Esophagus muscularis mucosa (tissue), 4 donors: ENCODE results near the gene MID1.

Experiments used
- EP300 ChIP-seq: sonication (generic); formaldehyde crosslinking; IDR thresholded peaks from one replicate; pipeline ENCODE4 v1.6.1; 2017; ENCODE audit warnings: antibody characterized with exemption
- POLR2A ChIP-seq: fragments of 450-650 bp; IDR thresholded peaks from one replicate; pipeline ENCODE4 v1.6.1; 2017; ENCODE audit warnings: antibody characterized with exemption, moderate library complexity, mild to moderate bottlenecking, low read depth
- TF ChIP-seq, protein P1 (sequence below), 3 experiments: fragments of 200-600 bp in 2 of 3; fragments of 450-650 bp in 1 of 3; sonication (generic) in 2 of 3; IDR thresholded peaks; one replicate each; pipeline ENCODE4 v1.5.1; 2017 to 2019; ENCODE audit warnings: antibody characterized with exemption in 3 of 3, mild to moderate bottlenecking in 2 of 3, moderate library complexity in 1 of 3

DNA sequence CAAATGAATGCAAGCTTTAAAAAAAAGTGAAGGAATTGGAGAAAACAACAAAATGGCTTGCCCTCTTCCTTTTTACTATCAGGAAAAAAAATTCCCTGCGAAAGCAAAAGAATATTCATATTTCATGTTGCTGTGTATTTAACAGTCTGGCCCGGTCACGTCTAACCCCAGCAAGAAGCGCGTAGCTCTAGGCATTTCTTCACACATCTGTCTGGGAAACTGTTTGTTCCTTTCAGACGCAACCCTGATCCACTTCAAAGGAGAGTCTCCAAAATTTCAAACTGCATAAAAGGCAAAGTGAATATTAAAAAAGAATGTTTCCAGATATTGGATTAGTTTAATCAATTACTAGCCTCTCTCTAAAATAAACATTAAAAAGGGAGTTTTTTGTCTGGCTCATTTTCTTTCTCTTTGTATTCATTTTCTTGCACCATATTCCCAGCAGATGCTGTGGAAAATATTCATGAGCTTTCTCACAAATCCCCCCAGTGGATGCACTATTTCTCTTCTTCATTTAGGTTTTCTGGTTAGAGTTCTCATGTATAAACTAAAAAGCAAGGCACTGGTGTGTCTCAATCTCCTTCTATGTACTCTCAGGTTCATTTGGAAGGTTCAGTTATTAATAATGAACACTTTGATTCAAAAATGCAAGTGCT is 145.3 kb downstream of the MID1 start:
- TF ChIP-seq, protein P1, sequence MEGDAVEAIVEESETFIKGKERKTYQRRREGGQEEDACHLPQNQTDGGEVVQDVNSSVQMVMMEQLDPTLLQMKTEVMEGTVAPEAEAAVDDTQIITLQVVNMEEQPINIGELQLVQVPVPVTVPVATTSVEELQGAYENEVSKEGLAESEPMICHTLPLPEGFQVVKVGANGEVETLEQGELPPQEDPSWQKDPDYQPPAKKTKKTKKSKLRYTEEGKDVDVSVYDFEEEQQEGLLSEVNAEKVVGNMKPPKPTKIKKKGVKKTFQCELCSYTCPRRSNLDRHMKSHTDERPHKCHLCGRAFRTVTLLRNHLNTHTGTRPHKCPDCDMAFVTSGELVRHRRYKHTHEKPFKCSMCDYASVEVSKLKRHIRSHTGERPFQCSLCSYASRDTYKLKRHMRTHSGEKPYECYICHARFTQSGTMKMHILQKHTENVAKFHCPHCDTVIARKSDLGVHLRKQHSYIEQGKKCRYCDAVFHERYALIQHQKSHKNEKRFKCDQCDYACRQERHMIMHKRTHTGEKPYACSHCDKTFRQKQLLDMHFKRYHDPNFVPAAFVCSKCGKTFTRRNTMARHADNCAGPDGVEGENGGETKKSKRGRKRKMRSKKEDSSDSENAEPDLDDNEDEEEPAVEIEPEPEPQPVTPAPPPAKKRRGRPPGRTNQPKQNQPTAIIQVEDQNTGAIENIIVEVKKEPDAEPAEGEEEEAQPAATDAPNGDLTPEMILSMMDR (IDR thresholded peaks at IDR 0.05) = no peak
- TF ChIP-seq EP300 (no peak), POLR2A (no peak)
